T-helper 1 cell treated with Interleukin-12 subunit alpha and Interleukin-12 subunit beta and Interleukin-4 antibody, amounts not matched to agents 30 μg/mL and 1 μg/mL, for 36 hours (primary cell): ENCODE results near the gene SHC3.

Experiments used
- H3K27ac Mint-ChIP-seq: one replicate; pipeline ENCODE4 v1.8.0; 2021; ENCODE audit warnings: mild to moderate bottlenecking, mixed read lengths
- H3K27me3 Mint-ChIP-seq: one replicate; pipeline ENCODE4 v1.8.0; 2021; ENCODE audit warnings: low read depth, mixed read lengths
- H3K36me3 Mint-ChIP-seq: one replicate; pipeline ENCODE4 v1.8.0; 2021; ENCODE audit warnings: low read depth, mixed read lengths
- H3K4me1 Mint-ChIP-seq: one replicate; pipeline ENCODE4 v1.8.0; 2021; ENCODE audit warnings: low read depth, mixed read lengths
- H3K4me3 Mint-ChIP-seq: one replicate; pipeline ENCODE4 v1.8.0; 2021; ENCODE audit warnings: mild to moderate bottlenecking, moderate library complexity, mixed read lengths
- H3K9me3 Mint-ChIP-seq: one replicate; pipeline ENCODE4 v1.8.0; 2021; ENCODE audit warnings: mixed read lengths

SHC3 gene

GRCh38 chr9:89036383-89036782, 142.2 kb downstream of the SHC3 start:
- H3K4me3 Mint-ChIP-seq, result no peak overlapping the region
- H3K9me3 Mint-ChIP-seq, result no peaks in the 10 kb centered on the region
- no peaks in the 10 kb centered on the region for H3K4me1 Mint-ChIP-seq
- no peaks in the 10 kb centered on the region for H3K36me3 Mint-ChIP-seq
- no peaks in the 10 kb centered on the region for H3K27me3 Mint-ChIP-seq
- no peak overlapping the region for H3K27ac Mint-ChIP-seq

- H3K4me3 Mint-ChIP-seq, result no peak overlapping the region
- H3K27me3 Mint-ChIP-seq, result no peaks in the 10 kb centered on the region
- no peaks in the 10 kb centered on the region for H3K4me1 Mint-ChIP-seq
- H3K36me3 Mint-ChIP-seq, result no peaks in the 10 kb centered on the region
- no peak overlapping the region for H3K27ac Mint-ChIP-seq
- peaks cover 11% of the 10 kb centered on the region for H3K9me3 Mint-ChIP-seq
Observed at GRCh38 chr9:89032661-89033060, 146.0 kb downstream of the SHC3 start.

DNA sequence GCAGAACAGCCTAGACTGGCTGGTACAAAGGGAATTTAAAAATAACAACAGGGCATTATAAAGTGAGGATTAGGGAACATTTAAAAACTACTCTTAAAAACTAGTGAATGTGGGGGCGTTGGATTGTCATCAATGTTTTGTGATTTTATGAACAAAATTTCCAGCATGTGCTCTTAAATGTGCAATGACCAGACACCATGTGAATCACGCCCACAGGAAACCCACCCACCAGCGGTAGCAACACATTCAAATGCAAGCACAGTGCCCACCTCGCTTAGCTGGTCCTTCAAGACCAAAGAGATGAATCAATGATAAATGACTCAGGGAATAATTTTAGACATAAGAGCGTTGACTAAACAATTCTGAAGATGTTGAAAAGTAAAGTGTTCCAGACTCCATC, 146.4 kb downstream of the SHC3 start:
- Mint-ChIP-seq H3K27me3 (no peaks in the 10 kb centered on the region), H3K9me3 (peaks cover 11% of the 10 kb centered on the region), H3K4me3 (no peak overlapping the region), H3K36me3 (no peaks in the 10 kb centered on the region), H3K27ac (no peak overlapping the region), H3K4me1 (no peaks in the 10 kb centered on the region)

DNA sequence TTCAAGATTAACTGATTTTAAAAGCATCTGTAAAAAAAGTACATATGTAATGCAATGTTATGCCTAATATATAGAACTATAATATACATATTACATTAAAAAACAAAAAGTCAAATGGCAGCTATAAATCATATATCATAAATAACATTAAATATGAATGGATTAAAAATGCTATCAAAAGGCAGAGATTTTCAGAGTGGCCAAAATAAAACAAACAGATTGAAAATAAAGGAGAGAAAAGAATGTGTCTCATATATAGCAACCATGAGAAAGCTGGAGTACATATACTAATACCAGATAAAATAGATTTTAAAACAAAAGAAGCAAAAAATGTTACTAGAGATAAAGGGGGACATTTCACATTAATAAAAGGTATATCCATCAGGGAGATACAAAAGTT, 148.8 kb downstream of the SHC3 start:
- Mint-ChIP-seq H3K27me3 (no peaks in the 10 kb centered on the region), H3K4me1 (no peaks in the 10 kb centered on the region), H3K36me3 (no peaks in the 10 kb centered on the region), H3K4me3 (no peak overlapping the region), H3K27ac (no peak overlapping the region), H3K9me3 (peaks cover 11% of the 10 kb centered on the region)

DNA sequence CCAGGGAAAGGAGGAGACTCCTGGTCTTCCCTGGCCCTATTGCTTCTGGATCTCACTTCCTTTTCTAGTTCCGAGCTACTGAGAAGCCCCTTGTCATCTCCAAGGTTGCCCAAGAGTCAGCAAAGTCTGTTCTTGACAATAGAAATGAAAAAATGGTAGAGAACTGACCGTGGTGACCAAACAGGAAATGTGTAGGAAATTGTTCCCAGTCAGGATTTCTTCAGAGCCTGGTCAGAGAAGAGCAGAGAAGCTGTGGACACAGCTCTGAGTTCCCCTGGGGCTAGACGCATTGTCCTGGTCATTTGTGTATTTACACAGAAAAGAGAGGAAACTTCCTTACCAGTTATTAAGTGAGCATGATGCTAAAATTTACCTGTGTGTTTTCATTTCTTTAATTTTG, 151.7 kb downstream of the SHC3 start:
- Mint-ChIP-seq H3K9me3 (peaks cover 11% of the 10 kb centered on the region), H3K36me3 (no peaks in the 10 kb centered on the region), H3K27me3 (no peaks in the 10 kb centered on the region), H3K4me3 (no peak overlapping the region), H3K27ac (no peak overlapping the region), H3K4me1 (no peaks in the 10 kb centered on the region)

GRCh38 chr9:89025553-89025952, 153.1 kb downstream of the SHC3 start:
- Mint-ChIP-seq H3K9me3 (peaks cover 11% of the 10 kb centered on the region), H3K4me1 (no peaks in the 10 kb centered on the region), H3K36me3 (no peaks in the 10 kb centered on the region), H3K27me3 (peaks cover 3% of the 10 kb centered on the region), H3K27ac (no peak overlapping the region), H3K4me3 (no peak overlapping the region)

GRCh38 chr9:89024727-89025126, 153.9 kb downstream of the SHC3 start:
- H3K4me3 Mint-ChIP-seq, result no peak overlapping the region
- H3K27me3 Mint-ChIP-seq, result peaks cover 3% of the 10 kb centered on the region
- H3K4me1 Mint-ChIP-seq, result no peaks in the 10 kb centered on the region
- peaks cover 6% of the 10 kb centered on the region for H3K9me3 Mint-ChIP-seq
- no peaks in the 10 kb centered on the region for H3K36me3 Mint-ChIP-seq
- no peak overlapping the region for H3K27ac Mint-ChIP-seq

DNA sequence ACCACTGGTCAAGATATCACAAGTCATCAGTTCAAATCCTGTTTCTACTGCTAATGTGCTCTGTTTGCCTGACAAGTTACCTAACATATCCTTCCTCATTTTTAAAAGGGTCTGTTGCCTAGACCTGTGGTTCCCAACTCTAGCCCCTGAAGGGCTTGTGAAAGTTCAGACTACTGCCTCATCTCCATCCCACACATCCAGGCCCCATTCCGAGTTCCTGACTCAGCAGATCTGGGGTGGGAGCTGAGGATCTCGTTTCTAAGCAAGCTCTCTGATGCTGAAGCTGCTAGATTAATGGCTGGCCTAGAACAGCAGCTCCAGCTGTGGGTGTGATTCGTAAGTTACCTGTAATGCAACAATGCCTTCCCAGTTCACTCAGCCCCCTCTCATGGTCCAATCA, 154.9 kb downstream of the SHC3 start:
- Mint-ChIP-seq H3K27ac (no peak overlapping the region), H3K4me1 (no peaks in the 10 kb centered on the region), H3K27me3 (peaks cover 3% of the 10 kb centered on the region), H3K36me3 (no peaks in the 10 kb centered on the region), H3K4me3 (no peak overlapping the region), H3K9me3 (no peaks in the 10 kb centered on the region)

- H3K9me3 Mint-ChIP-seq, result no peaks in the 10 kb centered on the region
- no peak overlapping the region for H3K27ac Mint-ChIP-seq
- H3K36me3 Mint-ChIP-seq, result no peaks in the 10 kb centered on the region
- H3K27me3 Mint-ChIP-seq, result peaks cover 3% of the 10 kb centered on the region
- H3K4me3 Mint-ChIP-seq, result no peak overlapping the region
- no peaks in the 10 kb centered on the region for H3K4me1 Mint-ChIP-seq
Observed at GRCh38 chr9:89022902-89023301, 155.7 kb downstream of the SHC3 start.

- Mint-ChIP-seq H3K27ac (no peak overlapping the region), H3K9me3 (no peaks in the 10 kb centered on the region), H3K36me3 (no peaks in the 10 kb centered on the region), H3K4me3 (no peak overlapping the region), H3K4me1 (no peaks in the 10 kb centered on the region), H3K27me3 (peaks cover 8% of the 10 kb centered on the region)
Observed at GRCh38 chr9:89022001-89022759, 156.4 kb downstream of the SHC3 start.

DNA sequence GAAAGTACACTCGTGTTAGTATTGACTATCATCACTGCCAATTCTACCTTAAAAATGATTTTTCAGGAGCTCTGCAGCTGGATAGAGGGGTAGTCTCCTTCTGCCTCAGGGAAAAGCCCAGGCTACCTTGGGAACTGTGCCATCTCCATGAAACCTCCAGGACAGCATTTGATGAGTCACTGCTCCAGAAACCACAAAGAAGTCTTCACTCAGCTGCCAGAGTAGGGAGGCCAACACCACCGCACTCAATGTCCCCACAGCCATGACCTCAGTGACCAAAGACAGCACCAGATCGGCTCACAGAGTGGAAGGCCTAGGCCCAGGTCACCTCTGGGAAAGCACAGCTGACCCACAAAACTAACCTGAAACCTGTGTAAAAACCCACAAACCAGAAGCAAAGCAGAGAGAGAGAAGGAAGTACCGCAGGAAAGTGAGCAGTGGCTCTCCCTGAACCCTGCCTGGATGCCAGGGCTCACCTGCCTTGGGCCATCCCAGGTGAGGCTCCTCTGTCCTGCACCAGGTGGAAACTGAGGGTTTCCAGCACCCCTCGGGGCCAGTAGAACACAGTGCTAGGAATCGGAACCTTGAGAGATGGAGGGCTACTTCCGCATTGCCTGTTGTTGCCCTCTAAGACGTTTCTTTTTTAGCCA, 157.3 kb downstream of the SHC3 start:
- Mint-ChIP-seq H3K4me1 (no peaks in the 10 kb centered on the region), H3K27ac (no peak overlapping the region), H3K9me3 (no peaks in the 10 kb centered on the region), H3K36me3 (no peaks in the 10 kb centered on the region), H3K27me3 (peaks cover 11% of the 10 kb centered on the region), H3K4me3 (no peak overlapping the region)

DNA sequence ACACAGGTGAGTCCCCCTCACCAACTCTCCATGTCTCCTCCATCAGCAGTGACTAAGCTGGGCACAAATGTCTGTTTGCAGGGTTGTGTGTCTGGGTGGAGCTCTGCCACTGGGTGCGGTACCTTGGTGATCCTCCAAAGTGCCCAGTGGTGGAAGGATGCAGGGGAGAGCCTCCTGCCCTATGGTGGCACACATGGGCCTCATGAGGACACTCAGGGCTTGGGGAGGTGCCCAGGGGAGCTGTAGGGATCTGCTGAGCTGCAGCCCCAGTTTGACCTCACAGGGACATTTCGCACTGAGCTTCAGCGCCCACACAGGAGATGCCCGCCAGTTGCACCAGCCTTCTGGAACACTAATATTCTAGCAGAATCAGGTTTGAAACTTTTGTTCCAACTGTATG, 157.9 kb downstream of the SHC3 start:
- H3K4me1 Mint-ChIP-seq, result no peaks in the 10 kb centered on the region
- H3K27ac Mint-ChIP-seq, result no peak overlapping the region
- H3K27me3 Mint-ChIP-seq, result peaks cover 11% of the 10 kb centered on the region
- no peak overlapping the region for H3K4me3 Mint-ChIP-seq
- no peaks in the 10 kb centered on the region for H3K9me3 Mint-ChIP-seq
- H3K36me3 Mint-ChIP-seq, result no peaks in the 10 kb centered on the region

DNA sequence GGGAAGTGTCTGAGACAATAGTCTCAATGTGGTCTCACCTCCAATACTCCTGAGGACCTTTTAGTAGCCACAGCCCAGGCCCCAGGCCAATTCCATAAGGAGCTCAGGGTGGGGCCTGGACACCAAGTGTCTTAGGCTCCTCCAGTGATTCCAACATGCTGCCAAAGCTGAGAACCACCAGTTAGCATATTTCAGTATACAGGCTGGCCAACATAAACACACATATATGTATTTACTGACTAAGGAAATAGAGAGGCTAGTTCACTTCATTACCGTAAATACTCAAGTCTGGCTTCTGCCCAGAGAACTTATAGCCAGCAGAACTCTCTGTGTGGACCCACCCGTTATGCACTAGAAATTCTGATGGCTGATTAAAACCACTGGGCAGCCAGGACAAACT, 163.3 kb downstream of the SHC3 start:
- Mint-ChIP-seq H3K4me3 (no peak overlapping the region), H3K27me3 (peaks cover 11% of the 10 kb centered on the region), H3K9me3 (no peaks in the 10 kb centered on the region), H3K27ac (no peak overlapping the region), H3K36me3 (no peaks in the 10 kb centered on the region), H3K4me1 (no peaks in the 10 kb centered on the region)

DNA sequence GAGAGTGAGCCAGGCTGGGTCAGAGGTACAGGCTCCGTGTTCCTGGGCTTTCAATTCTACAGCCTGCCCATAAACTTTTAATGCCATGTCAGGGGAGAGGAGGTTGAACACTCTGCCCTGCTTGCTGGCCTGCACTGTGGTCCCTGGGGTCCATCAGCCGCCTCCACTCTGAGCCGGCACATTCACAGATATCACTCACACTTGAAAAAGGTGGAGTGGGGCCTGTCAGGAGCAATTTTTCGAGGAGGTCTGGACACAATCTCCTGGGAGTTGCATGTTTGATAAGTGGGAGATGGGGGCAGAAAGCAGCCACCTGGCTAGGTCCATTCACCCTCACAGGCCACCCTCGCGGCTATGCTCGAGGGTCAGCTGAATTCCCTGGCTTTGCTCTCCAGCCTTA, 164.5 kb downstream of the SHC3 start:
- Mint-ChIP-seq H3K4me1 (no peaks in the 10 kb centered on the region), H3K9me3 (no peaks in the 10 kb centered on the region), H3K4me3 (no peak overlapping the region), H3K27me3 (peaks cover 11% of the 10 kb centered on the region), H3K27ac (no peak overlapping the region), H3K36me3 (no peaks in the 10 kb centered on the region)

DNA sequence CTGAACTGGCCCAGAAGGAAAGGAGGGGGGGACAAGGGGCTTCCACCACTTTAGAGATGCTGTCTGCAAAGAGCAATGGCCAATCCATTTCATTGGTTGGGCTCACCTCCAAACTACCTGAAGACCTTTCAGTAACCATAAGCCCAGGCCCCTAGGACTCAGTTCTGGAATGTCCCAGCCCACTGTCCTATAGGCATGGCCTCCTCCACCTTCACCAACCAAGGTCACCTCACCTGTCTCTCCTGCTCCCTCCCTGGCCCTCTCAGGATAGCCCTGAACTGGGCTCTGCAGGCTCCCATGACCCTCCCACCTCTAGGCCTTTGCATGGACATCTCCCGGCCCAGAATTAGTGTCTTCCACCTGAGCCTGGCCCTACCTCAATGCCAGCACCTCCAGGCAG, 165.0 kb downstream of the SHC3 start:
- H3K9me3 Mint-ChIP-seq, result no peaks in the 10 kb centered on the region
- no peak overlapping the region for H3K4me3 Mint-ChIP-seq
- no peak overlapping the region for H3K27ac Mint-ChIP-seq
- no peaks in the 10 kb centered on the region for H3K36me3 Mint-ChIP-seq
- peaks cover 15% of the 10 kb centered on the region for H3K27me3 Mint-ChIP-seq
- no peaks in the 10 kb centered on the region for H3K4me1 Mint-ChIP-seq
